Mesenchymal stem cell (in vitro differentiated cells and primary cell): ENCODE results near the gene CTSH.
A peak's percentile ranks its signal among the peaks of the same experiment; 100 is the strongest.

ENCODE experiments used
- DNase-seq: peaks from one replicate; pipeline ENCODE4 v3.0.0-alpha.2; 2013
- H2AFZ ChIP-seq: one replicate; pipeline ENCODE4 v1.6.1; 2013; ENCODE audit warnings: low read depth, mild to moderate bottlenecking, control low read depth, inconsistent platforms, low read length, moderate library complexity
- H2AK5ac ChIP-seq: 2 replicates; pipeline ENCODE4 v1.6.1; 2013; ENCODE audit warnings: low read length, moderate library complexity, mild to moderate bottlenecking, inconsistent platforms; ENCODE audit not compliant: severe bottlenecking
- H2BK120ac ChIP-seq: one replicate; pipeline ENCODE4 v1.6.1; 2013; ENCODE audit warnings: low read depth, mild to moderate bottlenecking, inconsistent platforms, low read length, moderate library complexity
- H2BK12ac ChIP-seq, 2 experiments: one replicate each; pipeline ENCODE4 v1.6.1; 2013; ENCODE audit warnings: inconsistent platforms in 2 of 2, low read length in 2 of 2, mild to moderate bottlenecking in 2 of 2, moderate library complexity in 2 of 2, control low read depth in 1 of 2
- H2BK15ac ChIP-seq: one replicate; pipeline ENCODE4 v1.6.1; 2013; ENCODE audit warnings: mild to moderate bottlenecking, low read depth, inconsistent platforms; ENCODE audit not compliant: poor library complexity, severe bottlenecking
- H2BK5ac ChIP-seq: 2 replicates; pipeline ENCODE4 v1.6.1; 2013; ENCODE audit warnings: low read depth, mild to moderate bottlenecking, low read length, control low read depth, inconsistent platforms; ENCODE audit not compliant: poor library complexity, severe bottlenecking
- H3K14ac ChIP-seq, 2 experiments: one replicate each; pipeline ENCODE4 v1.6.1; 2013; ENCODE audit warnings: inconsistent platforms in 2 of 2, low read length in 2 of 2, control low read depth in 1 of 2, mild to moderate bottlenecking in 1 of 2, moderate library complexity in 1 of 2
- H3K18ac ChIP-seq, 2 experiments: one replicate each; pipeline ENCODE4 v1.6.1; 2013; ENCODE audit warnings: inconsistent platforms in 2 of 2, low read length in 2 of 2, control low read depth in 1 of 2, low read depth in 1 of 2, mild to moderate bottlenecking in 1 of 2
- H3K23ac ChIP-seq, 2 experiments: one replicate each; pipeline ENCODE4 v1.6.1; 2013; ENCODE audit warnings: inconsistent platforms in 2 of 2, low read length in 2 of 2, mild to moderate bottlenecking in 2 of 2, moderate library complexity in 2 of 2, control low read depth in 1 of 2
- H3K27ac ChIP-seq: 2 replicates; pipeline ENCODE4 v1.5.1; 2013; ENCODE audit warnings: mild to moderate bottlenecking, moderate library complexity, low read length, control low read depth, inconsistent platforms; ENCODE audit not compliant: poor library complexity, severe bottlenecking
- H3K27me3 ChIP-seq, 2 experiments: 2 replicates each; pipeline versions ENCODE4 v1.6.1 to v1.7.0; 2013; ENCODE audit warnings: low read length in 2 of 2, mild to moderate bottlenecking in 2 of 2, moderate library complexity in 2 of 2, control low read depth in 1 of 2, inconsistent platforms in 1 of 2; ENCODE audit not compliant: control insufficient read depth in 1 of 2, insufficient read depth in 1 of 2
- H3K36me3 ChIP-seq, 2 experiments: 2 replicates each; pipeline versions ENCODE4 v1.6.1 to v1.7.0; 2013; ENCODE audit warnings: low read length in 2 of 2, control low read depth in 1 of 2, inconsistent platforms in 1 of 2, low read depth in 1 of 2, mild to moderate bottlenecking in 1 of 2; ENCODE audit not compliant: insufficient read depth in 2 of 2, control insufficient read depth in 1 of 2
- H3K4ac ChIP-seq, 2 experiments: one replicate each; pipeline ENCODE4 v1.6.1; 2013; ENCODE audit warnings: inconsistent platforms in 2 of 2, low read length in 2 of 2, mild to moderate bottlenecking in 2 of 2, moderate library complexity in 2 of 2, control low read depth in 1 of 2, low read depth in 1 of 2
- H3K4me1 ChIP-seq: 2 replicates; pipeline ENCODE4 v1.6.1; 2013; ENCODE audit warnings: low read depth, low read length, control low read depth; ENCODE audit not compliant: control insufficient read depth, insufficient read depth
- H3K4me2 ChIP-seq: 2 replicates; pipeline ENCODE4 v1.6.1; 2013; ENCODE audit warnings: low read length, mild to moderate bottlenecking, inconsistent platforms; ENCODE audit not compliant: poor library complexity, severe bottlenecking
- H3K4me3 ChIP-seq, 2 experiments: 2 replicates each; pipeline versions ENCODE4 v1.5.1 to v1.7.0; 2013; ENCODE audit warnings: low read length in 2 of 2, mild to moderate bottlenecking in 2 of 2, control low read depth in 1 of 2, low read depth in 1 of 2; ENCODE audit not compliant: insufficient read depth in 1 of 2
- H3K79me1 ChIP-seq: replicated peaks from 2 replicates; pipeline ENCODE4 v1.6.1; 2013; ENCODE audit warnings: mild to moderate bottlenecking, control low read depth, low read length, inconsistent platforms; ENCODE audit not compliant: poor library complexity, severe bottlenecking
- H3K9ac ChIP-seq: 2 replicates; pipeline ENCODE4 v1.7.0; 2013; ENCODE audit warnings: mild to moderate bottlenecking, low read length, moderate library complexity
- H3K9me3 ChIP-seq: 2 replicates; pipeline ENCODE4 v1.7.0; 2013; ENCODE audit warnings: mild to moderate bottlenecking, low read length; ENCODE audit not compliant: control insufficient read depth
- H4K8ac ChIP-seq: one replicate; pipeline ENCODE4 v1.6.1; 2013; ENCODE audit warnings: inconsistent platforms, mild to moderate bottlenecking, low read length, moderate library complexity
- H4K91ac ChIP-seq: one replicate; pipeline ENCODE4 v1.6.1; 2013; ENCODE audit warnings: mild to moderate bottlenecking, low read length, inconsistent platforms
- whole genome bisulfite sequencing: methylation state at CpG from one replicate; pipeline ENCODE4 v1.1.7; 2013; ENCODE audit warnings: mixed read lengths; 5-methylcytosine and 5-hydroxymethylcytosine counted together

The CTSH gene

GRCh38 chr15:78977591-78978347 lies 32.9 kb upstream of the CTSH start:
- H3K9ac ChIP-seq: no peak overlapping the region
- peaks cover 0 to 2% of the 10 kb centered on the region in 2 experiments for H3K27me3 ChIP-seq
- no peak overlapping the region for H2BK5ac ChIP-seq
- no peak overlapping the region for H3K23ac ChIP-seq
- H3K36me3 ChIP-seq: no peaks in the 10 kb centered on the region
- H3K14ac ChIP-seq: no peak overlapping the region
- 94% methylated on average over 9 of the region's 10 CpGs for WGBS
- no peak overlapping the region for H4K91ac ChIP-seq
- DNase-seq: no peak
- no peaks in the 10 kb centered on the region for H3K9me3 ChIP-seq
- H2BK120ac ChIP-seq: no peak overlapping the region
- no peak overlapping the region for H3K4me2 ChIP-seq
- H3K4ac ChIP-seq: no peak overlapping the region
- no peak overlapping the region for H3K27ac ChIP-seq
- H3K4me3 ChIP-seq: no peak overlapping the region
- H4K8ac ChIP-seq: no peak overlapping the region
- no peak overlapping the region for H2AK5ac ChIP-seq
- H2BK12ac ChIP-seq: no peak overlapping the region
- no peak overlapping the region for H2BK15ac ChIP-seq
- peaks cover 11% of the 10 kb centered on the region for H3K4me1 ChIP-seq
- no peaks in the 10 kb centered on the region for H3K79me1 ChIP-seq
- H2AFZ ChIP-seq: no peak overlapping the region
- H3K18ac ChIP-seq: no peak overlapping the region

GRCh38 chr15:78977091-78977571 lies 32.3 kb upstream of the CTSH start:
- Histone ChIP-seq H3K36me3 (no peaks in the 10 kb centered on the region), H4K8ac (no peak overlapping the region), H3K23ac (no peak overlapping the region), H3K4me1 (peaks cover 11% of the 10 kb centered on the region), H2BK120ac (no peak overlapping the region), H3K79me1 (no peaks in the 10 kb centered on the region), H2BK15ac (no peak overlapping the region), H3K4me2 (no peak overlapping the region), H2BK12ac (peak overlapping the region in 1 of 2 experiments; percentile 18), H3K14ac (no peak overlapping the region), H2AK5ac (no peak overlapping the region), H2AFZ (no peak overlapping the region), H3K18ac (no peak overlapping the region), H3K4ac (no peak overlapping the region), H3K27ac (no peak overlapping the region), H3K9ac (no peak overlapping the region), H4K91ac (no peak overlapping the region), H3K9me3 (no peaks in the 10 kb centered on the region), H3K27me3 (peaks cover 0 to 2% of the 10 kb centered on the region in 2 experiments), H3K4me3 (no peak overlapping the region), H2BK5ac (no peak overlapping the region)
- no peak for DNase-seq
- WGBS: 85% methylated on average over 3 of the region's 4 CpGs

- no peak overlapping the region for H3K4me2 ChIP-seq
- no peak overlapping the region for H2BK5ac ChIP-seq
- H3K4me3 ChIP-seq: no peak overlapping the region
- no peak overlapping the region for H4K91ac ChIP-seq
- DNase-seq: no peak
- H2BK120ac ChIP-seq: no peak overlapping the region
- H3K4me1 ChIP-seq: peaks cover 11% of the 10 kb centered on the region
- no peak overlapping the region for H3K18ac ChIP-seq
- no peak overlapping the region for H3K27ac ChIP-seq
- no peak overlapping the region for H2AFZ ChIP-seq
- no peaks in the 10 kb centered on the region for H3K36me3 ChIP-seq
- peak overlapping the region in 1 of 2 experiments; percentile 27 for H3K4ac ChIP-seq
- H4K8ac ChIP-seq: peak overlapping the region; percentile 21
- no peak overlapping the region for H3K9ac ChIP-seq
- peaks cover 0 to 2% of the 10 kb centered on the region in 2 experiments for H3K27me3 ChIP-seq
- H3K14ac ChIP-seq: no peak overlapping the region
- no peak overlapping the region for H2AK5ac ChIP-seq
- no peaks in the 10 kb centered on the region for H3K9me3 ChIP-seq
- H2BK15ac ChIP-seq: no peak overlapping the region
- 96% methylated on average over 6 of the region's 7 CpGs for WGBS
- no peak overlapping the region for H3K23ac ChIP-seq
- peak overlapping the region in 1 of 2 experiments; percentile 9 for H2BK12ac ChIP-seq
- H3K79me1 ChIP-seq: no peaks in the 10 kb centered on the region
Measured at GRCh38 chr15:78976691-78977090, 31.8 kb upstream of the CTSH start.

- no peaks in the 10 kb centered on the region for H3K36me3 ChIP-seq
- H2BK15ac ChIP-seq: no peak overlapping the region
- H2AK5ac ChIP-seq: no peak overlapping the region
- peaks cover 8% of the 10 kb centered on the region for H3K4me1 ChIP-seq
- no peak overlapping the region for H3K23ac ChIP-seq
- H3K9ac ChIP-seq: no peak overlapping the region
- H2AFZ ChIP-seq: no peak overlapping the region
- no peak overlapping the region for H2BK120ac ChIP-seq
- DNase-seq: no peak
- H3K27me3 ChIP-seq: peaks cover 0 to 2% of the 10 kb centered on the region in 2 experiments
- WGBS: 93% methylated on average over 7 of the region's 7 CpGs
- no peak overlapping the region for H2BK5ac ChIP-seq
- H3K9me3 ChIP-seq: no peaks in the 10 kb centered on the region
- no peak overlapping the region for H3K4me2 ChIP-seq
- H2BK12ac ChIP-seq: no peak overlapping the region
- no peak overlapping the region for H3K27ac ChIP-seq
- H3K4me3 ChIP-seq: no peak overlapping the region
- no peak overlapping the region for H3K14ac ChIP-seq
- no peaks in the 10 kb centered on the region for H3K79me1 ChIP-seq
- H3K18ac ChIP-seq: no peak overlapping the region
- H4K8ac ChIP-seq: no peak overlapping the region
- no peak overlapping the region for H4K91ac ChIP-seq
- H3K4ac ChIP-seq: no peak overlapping the region
Measured at GRCh38 chr15:78974272-78974918, 29.5 kb upstream of the CTSH start.
